Lower leg skin (tissue), 4 donors: ENCODE data around the gene MBNL2. TPM values are rescaled to one million over a fixed set of nuclear protein-coding genes. Genes with fewer than 3 reads are reported as not detected.

Experiments
- DNase-seq, 2 donors: peaks; one replicate each; pipeline ENCODE4 v3.0.0-alpha.2; 2019; ENCODE audit warnings: low spot score in 2 of 2
- H3K4me3 ChIP-seq: fragments of 200-600 bp; sonication (generic); 2 replicates; pipeline ENCODE4 v1.5.1; 2017; ENCODE audit warnings: mild to moderate bottlenecking, low read depth; ENCODE audit not compliant: poor library complexity, severe bottlenecking
- POLR2A ChIP-seq, 2 donors: fragments of 450-650 bp; IDR thresholded peaks; one replicate each; pipeline ENCODE4 v1.6.1; 2016 to 2017; ENCODE audit warnings: antibody characterized with exemption in 2 of 2, mild to moderate bottlenecking in 1 of 2, moderate library complexity in 1 of 2
- WGBS, 2 donors: methylation state at CpG; one replicate each; pipeline ENCODE4 v1.1.5; 2018; 5-methylcytosine and 5-hydroxymethylcytosine counted together
- intact Hi-C: fragments of 100-400 bp; cut with DNase I; formaldehyde crosslinking; loops from one replicate; pipeline ENCODE4 v1.15.0; 2023; ENCODE audit warnings: low total_unique reads
- total RNA-seq, 4 donors: library from RNA; depleted of rRNA; stranded (reverse); fragments of >200 nt; gene quantifications; one replicate each; pipeline ENCODE4 v1.1.0, GENCODE V29; 2016
- TF ChIP-seq, protein P1 (sequence below), 3 donors: fragments of 450-650 bp; IDR thresholded peaks; one replicate each; pipeline ENCODE4 v1.5.1; 2016; ENCODE audit warnings: antibody characterized with exemption in 3 of 3, mild to moderate bottlenecking in 3 of 3, moderate library complexity in 2 of 3

MBNL2 gene
- total RNA-seq, 4 donors from 2014 or later, result 37.6 to 59.5 (median 45.4) TPM

DNA sequence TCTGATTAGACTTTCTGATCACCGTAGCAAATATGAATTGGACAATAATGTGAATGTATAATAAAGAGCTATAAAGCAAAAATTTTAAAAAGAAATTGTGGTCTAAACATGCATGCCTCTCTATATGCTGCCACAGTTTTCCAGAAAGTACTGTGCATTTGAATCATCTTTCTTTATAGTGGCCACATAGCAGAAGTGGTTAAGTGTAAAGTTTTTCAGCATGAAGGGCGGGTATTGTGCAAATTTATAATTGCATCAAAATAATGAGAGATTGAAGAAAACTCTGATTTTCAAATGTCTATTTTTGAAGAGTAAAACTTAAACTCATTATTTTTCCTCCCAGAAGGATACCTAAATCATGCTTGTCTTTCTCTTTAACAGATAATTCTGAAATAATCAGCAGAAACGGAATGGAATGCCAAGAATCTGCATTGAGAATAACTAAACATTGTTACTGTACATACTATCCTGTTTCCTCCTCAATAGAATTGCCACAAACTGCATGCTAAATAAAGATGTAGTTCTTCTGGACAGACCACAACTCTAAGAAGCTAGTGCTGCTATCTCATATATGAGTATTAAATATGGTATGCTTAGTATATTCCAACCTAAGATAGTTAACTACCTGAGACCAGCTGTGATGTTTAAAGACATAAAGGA, 168.9 kb downstream of the MBNL2 start:
- no peak overlapping the region for H3K4me3 ChIP-seq
- TF ChIP-seq, protein P1, sequence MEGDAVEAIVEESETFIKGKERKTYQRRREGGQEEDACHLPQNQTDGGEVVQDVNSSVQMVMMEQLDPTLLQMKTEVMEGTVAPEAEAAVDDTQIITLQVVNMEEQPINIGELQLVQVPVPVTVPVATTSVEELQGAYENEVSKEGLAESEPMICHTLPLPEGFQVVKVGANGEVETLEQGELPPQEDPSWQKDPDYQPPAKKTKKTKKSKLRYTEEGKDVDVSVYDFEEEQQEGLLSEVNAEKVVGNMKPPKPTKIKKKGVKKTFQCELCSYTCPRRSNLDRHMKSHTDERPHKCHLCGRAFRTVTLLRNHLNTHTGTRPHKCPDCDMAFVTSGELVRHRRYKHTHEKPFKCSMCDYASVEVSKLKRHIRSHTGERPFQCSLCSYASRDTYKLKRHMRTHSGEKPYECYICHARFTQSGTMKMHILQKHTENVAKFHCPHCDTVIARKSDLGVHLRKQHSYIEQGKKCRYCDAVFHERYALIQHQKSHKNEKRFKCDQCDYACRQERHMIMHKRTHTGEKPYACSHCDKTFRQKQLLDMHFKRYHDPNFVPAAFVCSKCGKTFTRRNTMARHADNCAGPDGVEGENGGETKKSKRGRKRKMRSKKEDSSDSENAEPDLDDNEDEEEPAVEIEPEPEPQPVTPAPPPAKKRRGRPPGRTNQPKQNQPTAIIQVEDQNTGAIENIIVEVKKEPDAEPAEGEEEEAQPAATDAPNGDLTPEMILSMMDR (IDR thresholded peaks at IDR 0.05), result no peak
- TF ChIP-seq POLR2A (IDR thresholded peaks at IDR 0.05), result no peak
- WGBS, 2 donors, result 81 to 83% methylated on average over 3 of the region's 3 CpGs
- no peak for DNase-seq
- intact Hi-C loops, result no loop called here

DNA sequence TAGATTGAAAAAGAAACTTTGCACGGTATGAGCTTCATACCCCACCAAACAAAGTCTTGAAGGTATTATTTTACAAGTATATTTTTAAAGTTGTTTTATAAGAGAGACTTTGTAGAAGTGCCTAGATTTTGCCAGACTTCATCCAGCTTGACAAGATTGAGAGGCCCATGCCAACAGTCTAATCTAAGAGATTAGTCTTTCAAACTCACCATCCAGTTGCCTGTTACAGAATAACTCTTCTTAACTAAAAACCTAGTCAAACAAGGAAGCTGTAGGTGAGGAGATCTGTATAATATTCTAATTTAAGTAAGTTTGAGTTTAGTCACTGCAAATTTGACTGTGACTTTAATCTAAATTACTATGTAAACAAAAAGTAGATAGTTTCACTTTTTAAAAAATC, 169.9 kb downstream of the MBNL2 start:
- 85 to 100% methylated on average over 1 of the region's 1 CpG for WGBS, 2 donors
- no peak overlapping the region for H3K4me3 ChIP-seq
- DNase-seq, result no peak
- TF ChIP-seq, protein P1 (IDR thresholded peaks at IDR 0.05), result no peak
- TF ChIP-seq POLR2A (IDR thresholded peaks at IDR 0.05), result no peak
- intact Hi-C loops, result no loop called here

DNA sequence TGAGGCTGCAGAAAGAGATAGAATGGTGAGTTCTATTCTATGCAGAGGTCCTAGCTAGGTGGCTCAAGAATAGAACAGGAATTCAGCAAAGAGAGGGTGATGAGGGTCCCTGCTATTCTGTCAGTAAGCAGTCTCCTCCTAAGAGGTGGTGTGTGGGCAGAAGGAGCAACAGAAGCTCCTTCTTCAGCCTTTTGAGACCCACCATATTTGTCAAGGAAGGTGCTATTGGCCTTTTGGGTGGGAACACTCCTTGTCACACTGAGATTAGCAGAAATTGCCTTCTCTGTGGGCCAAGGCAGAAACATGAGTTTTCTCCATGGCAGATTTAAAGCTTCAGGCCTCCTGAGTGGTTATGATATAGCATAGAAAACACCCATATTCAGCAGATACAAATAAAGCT, 172.4 kb downstream of the MBNL2 start:
- TF ChIP-seq, protein P1 (IDR thresholded peaks at IDR 0.05), result no peak
- TF ChIP-seq POLR2A (IDR thresholded peaks at IDR 0.05), result no peak
- DNase-seq, result no peak
- intact Hi-C loops, result no loop called here
- H3K4me3 ChIP-seq, result no peak overlapping the region

DNA sequence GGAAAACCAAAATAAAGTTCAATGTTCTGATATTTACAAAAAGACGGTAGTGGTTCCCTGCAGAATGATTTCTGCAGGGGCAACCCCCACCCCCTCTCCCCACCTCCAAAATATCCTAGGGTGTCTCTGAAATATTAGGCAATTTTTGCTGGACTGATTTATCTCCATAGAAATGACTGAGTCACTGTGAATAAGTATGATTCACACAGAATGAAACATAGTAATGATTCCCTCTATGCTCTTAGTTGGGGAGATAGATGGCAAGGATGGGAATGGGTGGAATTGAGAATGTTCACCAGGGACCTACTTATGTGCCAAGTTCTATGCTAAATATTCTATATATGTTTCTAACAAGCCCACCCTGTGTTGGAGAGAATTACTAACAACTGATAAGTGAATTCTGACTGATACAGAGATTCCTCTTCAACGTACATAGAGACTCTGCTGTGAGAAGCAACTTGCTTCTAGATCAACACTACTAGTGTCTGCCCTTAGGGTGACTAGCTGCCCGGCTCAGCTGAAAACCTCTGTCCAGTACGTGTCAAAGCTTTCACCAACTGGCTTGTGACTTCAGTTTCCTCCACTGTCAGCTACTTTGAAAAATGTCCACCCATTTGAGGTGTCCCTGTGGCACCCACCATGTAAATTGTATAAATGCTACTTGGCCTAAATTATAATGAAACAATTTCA, 173.5 kb downstream of the MBNL2 start:
- 82 to 88% methylated on average over 4 of the region's 4 CpGs for WGBS, 2 donors
- intact Hi-C loops, result no loop called here

DNA sequence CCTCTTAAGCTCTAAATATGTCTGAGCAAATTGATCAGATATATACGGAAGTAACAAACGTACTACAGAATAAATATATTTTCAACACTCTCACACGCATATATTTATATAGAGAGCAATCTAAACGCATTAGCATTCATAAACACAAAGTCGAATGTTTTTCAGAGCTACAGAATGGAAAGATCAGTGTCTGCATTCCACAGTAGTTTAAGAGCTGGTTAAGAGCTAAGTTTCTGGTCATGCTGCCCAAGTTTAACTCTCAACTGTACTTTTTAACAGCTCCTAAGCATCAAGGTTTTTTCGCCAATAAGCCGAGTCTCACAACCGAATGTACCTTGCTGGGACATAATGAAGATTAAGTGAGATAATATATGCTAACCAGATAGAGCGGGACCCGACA, 175.1 kb downstream of the MBNL2 start:
- no peak overlapping the region for H3K4me3 ChIP-seq
- TF ChIP-seq, protein P1 (IDR thresholded peaks at IDR 0.05), result no peak
- no peak for TF ChIP-seq POLR2A (IDR thresholded peaks at IDR 0.05)
- WGBS, 2 donors, result 73% methylated on average over 10 of the region's 10 CpGs
- intact Hi-C loops, result no loop called here
- no peak for DNase-seq

More for the DNA sequence above, 173.5 kb downstream of the MBNL2 start:
- no peak for DNase-seq
- TF ChIP-seq, protein P1 (IDR thresholded peaks at IDR 0.05), result no peak
- no peak for TF ChIP-seq POLR2A (IDR thresholded peaks at IDR 0.05)
- H3K4me3 ChIP-seq, result no peak overlapping the region
